GM19395 (cell line): ENCODE data around the gene GIMD1.
"Not testable (repeated sequence)": the region's sequence is repeated elsewhere in the genome, so short reads cannot be mapped to it uniquely, and the experiment has no call there.

ENCODE experiments used
- ATAC-seq: cut with Tn5 transposase; IDR thresholded peaks from one replicate; pipeline ENCODE4 v1.9.1; 2021; ENCODE audit warnings: mild to moderate bottlenecking, moderate library complexity; ENCODE audit not compliant: unreplicated experiment

GIMD1 gene

DNA sequence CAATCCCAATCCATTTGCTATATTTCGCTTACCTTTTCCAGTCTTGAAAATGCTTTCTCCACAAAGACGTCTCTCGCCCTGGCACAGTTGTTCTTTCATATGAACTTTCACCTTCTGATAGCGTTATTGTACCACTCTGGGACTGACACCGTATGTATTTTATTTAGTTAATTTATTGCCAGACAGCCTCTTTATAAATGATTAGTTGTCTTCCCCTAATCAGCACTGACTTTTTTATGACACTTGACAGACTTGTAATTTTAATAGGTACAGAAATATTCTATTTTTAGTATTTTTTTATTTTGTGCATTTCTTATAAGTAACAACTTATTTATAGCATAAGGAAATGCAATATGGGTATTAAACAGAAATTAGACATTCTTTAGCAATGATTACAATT lies at the start of gene GIMD1:
Gene GIMD1, minus strand, starts transcription at position 101 of the 400 bp plus-strand sequence. CDS start 1,343 bp downstream, outside the sequence.
- no peak for ATAC-seq

- no peak for ATAC-seq
These were observed 45.8 kb upstream of the GIMD1 start for GRCh38 chr4:106414366-106414765.

- ATAC-seq = no peak
These were observed 41.6 kb upstream of the GIMD1 start for GRCh38 chr4:106409901-106410889.

- not testable (repeated sequence) for ATAC-seq
These were observed 39.4 kb upstream of the GIMD1 start for GRCh38 chr4:106408004-106408403.

DNA sequence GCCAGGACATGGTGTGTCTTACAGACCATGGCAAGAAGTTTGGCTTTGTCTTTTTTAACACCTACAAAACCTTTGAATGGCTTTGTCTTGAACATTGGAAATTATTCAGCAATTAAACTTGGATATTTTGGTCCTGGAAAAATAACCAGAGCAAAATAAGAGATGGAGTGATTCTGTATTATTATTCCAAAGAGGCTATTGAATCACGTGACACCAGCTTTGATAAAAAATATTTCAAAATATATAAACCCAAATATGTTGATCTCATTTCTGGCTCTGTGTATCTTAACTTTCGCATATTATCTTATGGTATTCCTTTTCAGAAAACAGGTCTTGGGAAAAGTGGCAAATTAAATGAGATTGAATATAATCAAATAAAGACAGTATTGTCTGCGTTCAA lies 32.6 kb upstream of the GIMD1 start:
- no peak for ATAC-seq

GRCh38 chr4:106398898-106399297 lies 30.3 kb upstream of the GIMD1 start:
- not testable (repeated sequence) for ATAC-seq

GRCh38 chr4:106395582-106395981 lies 27.0 kb upstream of the GIMD1 start:
- ATAC-seq = no peak

DNA sequence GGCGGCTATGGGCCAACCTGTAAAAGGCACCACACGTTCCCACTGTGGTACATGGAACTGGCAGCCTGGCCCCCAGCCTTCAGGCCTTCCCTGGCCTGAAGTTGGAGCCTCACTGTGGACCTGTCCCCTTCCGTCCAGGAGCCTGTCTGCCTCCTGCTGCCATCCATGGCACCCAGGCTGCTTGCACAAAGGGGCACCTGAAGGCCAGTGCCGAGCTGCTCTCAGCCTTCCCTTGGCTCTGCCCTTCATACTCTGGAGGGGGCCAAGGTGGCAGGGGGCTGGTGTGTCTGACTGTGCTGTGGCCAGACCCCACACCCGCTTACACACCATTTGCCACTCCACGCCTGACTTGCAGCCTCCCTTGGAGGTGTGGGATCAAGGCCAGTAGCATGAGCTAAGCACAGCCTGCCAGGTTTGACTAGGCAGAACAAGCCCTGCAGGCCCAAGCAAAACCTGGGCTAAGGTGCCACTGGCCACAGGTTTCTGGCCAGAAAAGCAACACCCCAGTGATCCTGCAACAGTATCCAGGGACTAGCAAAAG lies 17.3 kb upstream of the GIMD1 start:
- no peak for ATAC-seq

GRCh38 chr4:106384878-106385277 lies 16.3 kb upstream of the GIMD1 start:
- ATAC-seq = no peak

- no peak for ATAC-seq
These were observed 11.6 kb upstream of the GIMD1 start for GRCh38 chr4:106380179-106380578.

DNA sequence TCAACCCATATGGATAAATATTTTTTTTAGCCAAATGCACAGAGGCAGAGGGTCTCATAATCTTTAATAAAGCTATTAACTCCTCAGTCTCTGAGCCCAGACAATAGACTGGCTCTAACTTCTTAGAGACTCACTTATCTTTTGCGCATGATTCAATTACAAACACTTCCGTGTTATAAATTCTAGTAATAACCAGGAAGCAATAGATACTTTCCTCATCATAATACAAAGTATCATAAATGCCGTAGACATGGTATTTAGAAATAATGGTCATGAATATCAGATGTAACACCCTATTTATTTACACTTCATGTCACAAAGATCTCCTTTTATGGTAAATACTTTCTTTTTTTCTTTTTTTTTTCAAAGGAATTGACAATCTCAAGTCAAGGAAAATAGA lies 4.4 kb upstream of the GIMD1 start:
- no peak for ATAC-seq

DNA sequence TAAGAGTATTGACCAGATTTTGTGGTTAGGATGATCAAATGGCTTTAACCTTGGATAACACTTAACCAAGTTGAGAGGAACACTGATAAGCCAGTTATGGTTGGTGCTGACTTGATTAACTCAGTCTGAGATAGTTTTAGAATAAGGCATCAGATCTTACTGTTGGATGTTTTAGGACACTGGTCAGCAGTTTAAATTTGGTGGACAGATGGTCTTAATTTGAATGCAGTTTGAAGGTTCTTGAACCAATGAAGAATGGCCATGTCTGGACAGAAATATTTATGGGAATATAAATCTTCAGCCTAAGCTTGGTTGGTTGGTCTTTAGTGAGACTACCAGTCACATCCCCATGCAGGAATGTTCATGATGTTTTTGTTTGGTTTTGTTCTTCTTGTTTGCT lies 2.6 kb upstream of the GIMD1 start:
- ATAC-seq = no peak

DNA sequence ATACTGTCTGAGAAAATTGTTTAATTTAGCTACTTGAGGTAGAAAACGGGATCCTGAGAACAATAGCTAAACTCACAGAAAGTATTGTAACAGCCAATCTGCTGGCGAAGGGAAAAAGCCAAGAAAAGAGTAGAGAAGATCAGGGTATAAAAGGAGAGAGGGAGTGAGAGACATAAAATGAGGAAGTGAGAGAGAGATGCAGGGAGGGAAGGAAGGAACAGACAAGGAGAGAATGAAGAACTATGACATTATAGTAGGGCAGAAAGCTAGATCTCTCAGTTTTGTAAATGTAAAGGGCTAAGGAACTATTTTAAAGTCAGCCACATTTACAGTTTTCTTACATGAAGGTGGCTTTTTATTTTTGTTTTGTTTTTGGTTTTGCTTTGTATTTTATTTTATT lies 1.6 kb upstream of the GIMD1 start:
- no peak for ATAC-seq

DNA sequence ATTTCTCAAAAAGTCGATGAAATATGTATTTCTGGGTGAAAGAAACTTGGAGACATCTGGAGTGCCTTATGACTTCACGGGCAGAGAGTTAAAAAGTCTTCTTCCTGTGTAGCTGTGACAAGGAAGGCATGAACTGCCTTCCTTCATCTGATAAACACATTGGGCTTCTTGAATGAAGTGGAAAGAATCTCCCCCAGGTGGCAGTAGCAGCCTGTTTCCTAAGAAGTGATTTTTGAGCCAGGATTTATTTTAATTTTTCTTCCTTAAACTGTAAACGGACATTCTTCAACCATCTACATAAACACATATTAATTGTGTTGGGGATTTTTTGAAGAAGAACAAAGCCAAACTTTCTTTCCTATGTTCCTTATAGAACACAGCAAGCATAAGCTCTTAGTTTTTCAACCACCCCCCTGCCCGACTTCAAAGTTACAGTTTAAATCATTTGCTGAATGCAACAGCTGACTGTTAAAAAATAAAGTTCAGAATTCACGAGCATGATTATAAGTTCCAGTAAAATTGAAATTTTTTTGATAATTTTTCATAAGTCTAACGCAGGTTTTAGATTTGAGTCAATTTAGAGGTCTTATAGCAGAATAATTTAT lies 980 bp upstream of the GIMD1 start:
- peak; percentile 85 for ATAC-seq

GRCh38 chr4:106367072-106367471 lies 1.5 kb downstream of the GIMD1 start:
- no peak for ATAC-seq

GRCh38 chr4:106366026-106366425 lies 2.6 kb downstream of the GIMD1 start:
- no peak for ATAC-seq

GRCh38 chr4:106365613-106366012 lies 3.0 kb downstream of the GIMD1 start:
- ATAC-seq = no peak

DNA sequence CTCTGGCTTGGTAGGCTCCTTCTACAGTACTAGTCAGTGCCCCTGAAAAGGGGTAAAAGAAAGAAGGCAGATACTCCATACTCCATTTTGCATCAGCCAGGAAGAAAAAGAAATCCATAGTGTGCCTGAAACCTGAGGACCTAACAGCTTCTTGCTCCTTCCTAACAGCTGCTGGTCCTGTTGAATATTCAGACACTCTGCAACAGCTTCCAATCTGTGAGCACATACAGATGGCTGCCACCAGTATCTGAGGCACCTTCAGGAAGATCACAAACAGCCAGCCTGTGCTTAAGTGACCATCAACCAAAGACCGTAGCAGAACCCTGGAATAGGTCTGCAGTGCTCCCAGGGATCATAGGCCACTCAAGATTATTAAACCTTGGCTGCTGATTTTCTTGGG lies 4.3 kb downstream of the GIMD1 start:
- no peak for ATAC-seq

- no peak for ATAC-seq
These were observed 6.3 kb downstream of the GIMD1 start for GRCh38 chr4:106362086-106362825.

- no peak for ATAC-seq
These were observed 9.7 kb downstream of the GIMD1 start for GRCh38 chr4:106358899-106359298.

DNA sequence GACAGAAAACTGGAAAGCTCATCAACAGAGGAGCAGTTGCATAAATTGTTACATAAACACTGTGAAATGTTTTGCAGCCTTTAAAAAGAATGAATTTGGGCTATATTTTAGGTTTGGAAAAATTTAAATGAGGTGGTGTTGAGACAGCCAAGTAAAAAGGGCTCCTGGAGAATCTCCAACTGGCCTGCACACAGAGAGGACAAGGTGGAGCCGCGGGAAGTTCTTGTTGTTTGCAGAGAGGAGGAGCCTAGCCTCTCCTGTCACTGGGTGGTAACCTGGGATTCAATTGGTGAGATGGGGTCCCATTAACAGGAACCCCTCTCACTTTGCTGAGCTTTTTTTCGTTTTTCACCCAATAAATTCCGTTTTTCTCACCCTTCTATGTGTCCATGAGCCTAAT lies 13.4 kb downstream of the GIMD1 start:
- ATAC-seq = no peak
